ENCODE results near the gene GMPR2. TPM values are rescaled to one million over a fixed set of nuclear protein-coding genes. Genes with fewer than 3 reads are reported as not detected.
"Not testable (repeated sequence)": the region's sequence is repeated elsewhere in the genome, so short reads cannot be mapped to it uniquely, and the experiment has no call there.

GMPR2 gene
- total RNA-seq, 1 donor from 2014 or later, result 55.8 TPM

DNA sequence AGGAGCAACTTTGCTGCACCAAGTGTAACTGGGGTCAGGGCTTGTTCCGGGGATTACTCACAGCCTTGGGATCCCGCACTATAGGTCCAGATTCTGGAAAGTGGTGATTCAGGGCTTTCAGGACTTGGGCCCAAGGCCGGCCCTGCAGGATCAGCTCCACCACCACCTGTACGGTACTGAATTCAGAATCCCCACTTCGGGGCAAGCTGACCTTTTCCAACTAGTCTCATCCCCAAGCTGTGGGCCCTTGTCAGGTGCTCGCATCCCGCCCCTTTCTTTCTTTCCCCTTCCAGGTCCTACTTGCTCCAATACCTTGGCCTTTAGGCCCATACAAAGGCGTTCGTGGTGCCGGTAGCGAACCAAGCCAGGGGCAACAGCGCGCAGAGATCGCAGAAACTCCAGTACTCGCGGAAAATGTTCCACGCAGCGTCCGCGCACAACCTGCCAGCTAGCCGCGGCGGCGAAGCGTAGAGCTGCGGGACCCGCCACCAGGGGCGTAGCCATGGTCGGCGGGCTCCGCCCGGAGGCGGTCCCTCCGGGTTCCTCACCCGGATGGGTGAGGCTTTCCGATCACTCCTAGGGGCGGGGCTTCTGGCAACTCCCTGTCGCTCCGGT lies 9.2 kb downstream of the GMPR2 start:
- Mint-ChIP-seq H3K4me1 (ENCODE audit: low read depth, unreplicated experiment) (peaks cover 9% of the 10 kb centered on the region), H3K4me3 (ENCODE audit: unreplicated experiment) (peak overlapping the region; percentile 98), H3K9me3 (ENCODE audit: unreplicated experiment) (peaks cover 7% of the 10 kb centered on the region), H3K27me3 (ENCODE audit: unreplicated experiment) (peaks cover 11% of the 10 kb centered on the region), H3K36me3 (ENCODE audit: unreplicated experiment) (peaks cover 5% of the 10 kb centered on the region), H3K27ac (ENCODE audit: unreplicated experiment) (peak overlapping the region; percentile 99)
- peak; percentile 92 for DNase-seq
- TF ChIP-seq, protein P1, sequence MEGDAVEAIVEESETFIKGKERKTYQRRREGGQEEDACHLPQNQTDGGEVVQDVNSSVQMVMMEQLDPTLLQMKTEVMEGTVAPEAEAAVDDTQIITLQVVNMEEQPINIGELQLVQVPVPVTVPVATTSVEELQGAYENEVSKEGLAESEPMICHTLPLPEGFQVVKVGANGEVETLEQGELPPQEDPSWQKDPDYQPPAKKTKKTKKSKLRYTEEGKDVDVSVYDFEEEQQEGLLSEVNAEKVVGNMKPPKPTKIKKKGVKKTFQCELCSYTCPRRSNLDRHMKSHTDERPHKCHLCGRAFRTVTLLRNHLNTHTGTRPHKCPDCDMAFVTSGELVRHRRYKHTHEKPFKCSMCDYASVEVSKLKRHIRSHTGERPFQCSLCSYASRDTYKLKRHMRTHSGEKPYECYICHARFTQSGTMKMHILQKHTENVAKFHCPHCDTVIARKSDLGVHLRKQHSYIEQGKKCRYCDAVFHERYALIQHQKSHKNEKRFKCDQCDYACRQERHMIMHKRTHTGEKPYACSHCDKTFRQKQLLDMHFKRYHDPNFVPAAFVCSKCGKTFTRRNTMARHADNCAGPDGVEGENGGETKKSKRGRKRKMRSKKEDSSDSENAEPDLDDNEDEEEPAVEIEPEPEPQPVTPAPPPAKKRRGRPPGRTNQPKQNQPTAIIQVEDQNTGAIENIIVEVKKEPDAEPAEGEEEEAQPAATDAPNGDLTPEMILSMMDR (IDR thresholded peaks at IDR 0.05; ENCODE audit: partially characterized antibody, unreplicated experiment), result peak; percentile 74

DNA sequence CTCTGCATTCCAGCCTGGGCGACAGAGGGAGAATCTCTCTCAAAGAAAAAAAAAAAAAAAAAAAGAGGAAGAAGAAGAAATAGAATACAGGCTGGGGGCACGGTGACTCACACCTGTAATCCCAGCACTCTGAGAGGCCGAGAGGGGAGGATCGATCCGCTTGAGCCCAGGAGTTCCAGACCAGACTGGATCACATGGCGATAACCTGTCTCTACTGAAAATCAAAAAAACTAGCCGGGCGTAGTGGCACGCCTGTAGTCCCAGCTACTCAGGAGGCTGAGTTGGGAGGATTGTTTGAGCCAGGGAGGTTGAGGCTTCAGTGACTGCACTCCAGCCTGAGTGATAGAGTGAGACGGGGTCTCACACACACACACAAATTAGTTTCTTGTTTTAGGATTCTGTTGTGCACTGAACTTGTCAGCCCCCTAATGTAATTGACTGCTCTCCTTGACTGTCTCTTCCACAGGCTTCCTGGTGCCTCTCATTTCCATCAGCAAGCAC lies 10.7 kb downstream of the GMPR2 start:
- peaks cover 7% of the 10 kb centered on the region for H3K9me3 Mint-ChIP-seq (ENCODE audit: unreplicated experiment)
- H3K27ac Mint-ChIP-seq (ENCODE audit: unreplicated experiment), result peak overlapping the region; percentile 99
- no peaks in the 10 kb centered on the region for H3K36me3 Mint-ChIP-seq (ENCODE audit: unreplicated experiment)
- H3K4me1 Mint-ChIP-seq (ENCODE audit: low read depth, unreplicated experiment), result peaks cover 9% of the 10 kb centered on the region
- H3K4me3 Mint-ChIP-seq (ENCODE audit: unreplicated experiment), result peak overlapping the region; percentile 98
- DNase-seq, result no peak
- TF ChIP-seq, protein P1 (IDR thresholded peaks at IDR 0.05; ENCODE audit: partially characterized antibody, unreplicated experiment), result no peak
- peaks cover 15% of the 10 kb centered on the region for H3K27me3 Mint-ChIP-seq (ENCODE audit: unreplicated experiment)

DNA sequence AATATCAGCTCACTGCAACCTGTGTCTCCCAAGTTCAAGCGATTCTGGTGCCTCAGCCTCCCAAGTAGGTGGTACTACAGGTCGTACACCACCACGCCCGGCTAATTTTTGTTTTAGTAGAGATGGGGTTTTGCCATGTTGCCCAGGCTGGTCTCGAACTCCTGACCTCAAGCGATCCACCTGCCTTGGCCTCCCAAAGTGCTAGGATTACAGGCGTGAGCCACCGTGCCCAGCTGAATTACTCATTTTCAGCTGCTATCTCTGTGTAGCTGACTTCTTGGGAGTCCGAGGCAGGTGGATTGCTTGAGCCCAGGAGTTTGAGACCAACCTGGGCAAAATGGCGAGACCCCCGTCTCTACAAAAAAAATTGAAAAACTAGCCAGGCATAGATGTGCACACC lies 12.6 kb downstream of the GMPR2 start:
- H3K27me3 Mint-ChIP-seq (ENCODE audit: unreplicated experiment), result peaks cover 13% of the 10 kb centered on the region
- H3K27ac Mint-ChIP-seq (ENCODE audit: unreplicated experiment); DNase-seq; H3K36me3 Mint-ChIP-seq (ENCODE audit: unreplicated experiment); H3K4me3 Mint-ChIP-seq (ENCODE audit: unreplicated experiment); H3K9me3 Mint-ChIP-seq (ENCODE audit: unreplicated experiment): not testable (repeated sequence)
- H3K4me1 Mint-ChIP-seq (ENCODE audit: low read depth, unreplicated experiment), result peaks cover 13% of the 10 kb centered on the region

DNA sequence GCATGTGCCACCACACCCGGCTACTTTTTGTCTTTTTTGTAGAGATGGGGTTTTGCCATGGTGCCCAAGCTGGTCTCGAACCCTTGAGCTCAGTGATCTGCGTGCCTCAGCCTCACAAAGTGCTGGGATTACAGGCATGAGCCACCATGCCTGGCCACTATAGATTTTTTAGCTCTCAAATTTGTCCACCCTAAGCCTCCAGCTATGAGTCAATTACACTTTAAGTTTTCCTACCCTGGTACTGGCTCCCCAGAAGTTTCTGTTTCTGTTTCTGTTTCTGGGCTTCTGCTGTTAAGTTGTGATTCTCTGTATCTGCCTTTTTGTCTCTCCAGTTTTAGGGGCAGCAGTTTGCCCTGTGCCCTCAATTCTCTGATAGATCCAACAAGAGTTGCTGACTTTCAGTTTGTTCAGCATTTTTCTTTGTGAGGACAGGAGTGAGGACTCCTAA lies 14.1 kb downstream of the GMPR2 start:
- TF ChIP-seq, protein P1 (IDR thresholded peaks at IDR 0.05; ENCODE audit: partially characterized antibody, unreplicated experiment), result no peak
- Mint-ChIP-seq H3K27me3 (ENCODE audit: unreplicated experiment) (peaks cover 13% of the 10 kb centered on the region), H3K4me1 (ENCODE audit: low read depth, unreplicated experiment) (peaks cover 13% of the 10 kb centered on the region), H3K36me3 (ENCODE audit: unreplicated experiment) (no peaks in the 10 kb centered on the region), H3K27ac (ENCODE audit: unreplicated experiment) (no peak overlapping the region), H3K9me3 (ENCODE audit: unreplicated experiment) (peaks cover 11% of the 10 kb centered on the region), H3K4me3 (ENCODE audit: unreplicated experiment) (no peak overlapping the region)
- no peak for DNase-seq

DNA sequence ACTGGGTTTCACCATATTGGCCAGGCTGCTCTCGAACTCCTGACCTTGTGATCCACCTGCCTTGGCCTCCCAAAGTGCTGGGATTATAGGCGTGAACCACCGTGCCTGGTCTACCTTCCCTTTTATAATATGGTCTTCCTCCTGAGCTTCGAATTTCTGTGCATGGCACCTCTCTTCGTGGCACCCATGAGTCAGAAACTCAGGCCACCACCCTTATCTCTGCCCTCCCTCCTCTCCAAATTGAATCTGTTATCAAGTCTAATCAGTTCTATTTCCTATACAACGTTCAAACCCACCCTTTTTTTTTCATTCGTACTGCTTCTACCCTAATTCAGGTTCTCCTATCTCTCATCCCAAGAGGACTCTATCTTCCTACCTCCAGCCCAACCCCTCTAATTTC lies 14.7 kb downstream of the GMPR2 start:
- no peak for DNase-seq
- Mint-ChIP-seq H3K4me1 (ENCODE audit: low read depth, unreplicated experiment) (peaks cover 13% of the 10 kb centered on the region), H3K4me3 (ENCODE audit: unreplicated experiment) (no peak overlapping the region), H3K36me3 (ENCODE audit: unreplicated experiment) (no peaks in the 10 kb centered on the region), H3K27me3 (ENCODE audit: unreplicated experiment) (peaks cover 10% of the 10 kb centered on the region), H3K27ac (ENCODE audit: unreplicated experiment) (no peak overlapping the region), H3K9me3 (ENCODE audit: unreplicated experiment) (peaks cover 10% of the 10 kb centered on the region)
- TF ChIP-seq, protein P1 (IDR thresholded peaks at IDR 0.05; ENCODE audit: partially characterized antibody, unreplicated experiment), result no peak
